ENCODE data around the gene CLEC2A. TPM values are rescaled to one million over a fixed set of nuclear protein-coding genes. Genes with fewer than 3 reads are reported as not detected.

CLEC2A gene
- total and polyA plus RNA-seq, 9 of the 15 experiments (the other 6 are each of a cell fraction or from before 2014, with no cell fraction given): not detected

DNA sequence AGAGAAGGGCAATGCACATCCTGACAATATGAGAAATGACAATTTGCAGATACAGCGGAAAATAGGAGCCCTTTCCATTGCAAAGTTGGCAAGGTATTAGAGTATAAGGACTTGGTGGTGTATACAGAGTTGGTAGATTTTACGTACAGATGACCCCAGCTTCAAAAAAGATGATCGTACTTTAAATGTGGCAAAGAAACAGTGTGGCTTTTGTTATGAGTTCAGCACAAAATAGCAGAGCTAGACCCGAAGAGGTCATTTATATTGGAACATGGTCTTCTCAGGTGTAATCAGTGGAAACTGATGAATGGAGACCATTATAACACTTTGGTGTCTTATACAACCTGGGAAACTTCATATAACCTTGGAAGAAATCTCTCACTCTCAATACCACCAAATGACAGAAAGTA is 65.3 kb downstream of the CLEC2A start:
- Histone ChIP-seq H3K9ac (ENCODE audit: insufficient read depth in 1 of 2, low read depth in 2 of 2, low read length in 2 of 2) (peak overlapping the region in 1 of 2 experiments; percentile 57; a peak in 2 of 4 replicates), H3K9me3 (replicated peaks; ENCODE audit: control insufficient read depth, insufficient read depth, low read depth, low read length) (no peaks in the 10 kb centered on the region), H3K4me3 (peak overlapping the region; percentile 20; the same call in 1 of the 2 replicates), H3K79me2 (ENCODE audit: control insufficient read depth, insufficient read depth, low read length) (no peaks in the 10 kb centered on the region), H3K9me1 (ENCODE audit: control insufficient read depth, insufficient read depth, low read length) (no peaks in the 10 kb centered on the region), H3K27ac (ENCODE audit: extremely low read depth, low read depth, low read length) (peak overlapping the region; percentile 58), H4K20me1 (replicated peaks; ENCODE audit: control insufficient read depth, insufficient read depth, low read length) (no peaks in the 10 kb centered on the region), H2AFZ (ENCODE audit: low read depth, low read length) (peak overlapping the region; percentile 64), H3K4me1 (replicated peaks in 1 of 2; ENCODE audit: control insufficient read depth in 2 of 2, insufficient read depth in 2 of 2, low read length in 2 of 2) (no peaks in the 10 kb centered on the region; a peak in 1 of 5 replicates), H3K36me3 (ENCODE audit: control insufficient read depth, insufficient read depth, low read length) (no peaks in the 10 kb centered on the region), H3K4me2 (ENCODE audit: insufficient read depth, low read length) (peak overlapping the region; percentile 63), H3K27me3 (ENCODE audit: control insufficient read depth in 2 of 2, insufficient read depth in 2 of 2, low read length in 2 of 2) (no peaks in the 10 kb centered on the region)
- intact Hi-C loops (cut with micrococcal nuclease): no loop called here
- CTCF ChIA-PET (ENCODE audit: low intra/inter-chr PET ratio): no interaction called here
- FAIRE-seq (no peak), DNase-seq (ENCODE audit: extremely low read depth in 1 of 4, low spot score in 3 of 4) (no peak), ATAC-seq (peak; percentile 54)
- TSS peak; percentile 27 for BruUV-seq (replicated peaks)
- TF ChIP-seq C11orf30 (IDR thresholded peaks at IDR 0.05; ENCODE audit: low read depth): peak; percentile 30; the same call in 1 of the 2 replicates
- TF ChIP-seq ZNF311 (CRISPR knock-in tag; IDR thresholded peaks at IDR 0.05): no peak
- TF ChIP-seq MAFG (tag; conservative IDR thresholded peaks at IDR 0.05): peak; percentile 28; the same call in 1 of the 2 replicates
- TF ChIP-seq IFI16 (CRISPR knock-in tag; IDR thresholded peaks at IDR 0.05): no peak
- TF ChIP-seq ZNF347 (CRISPR knock-in tag; IDR thresholded peaks at IDR 0.05; ENCODE audit: low read depth): no peak
- TF ChIP-seq, protein P1, sequence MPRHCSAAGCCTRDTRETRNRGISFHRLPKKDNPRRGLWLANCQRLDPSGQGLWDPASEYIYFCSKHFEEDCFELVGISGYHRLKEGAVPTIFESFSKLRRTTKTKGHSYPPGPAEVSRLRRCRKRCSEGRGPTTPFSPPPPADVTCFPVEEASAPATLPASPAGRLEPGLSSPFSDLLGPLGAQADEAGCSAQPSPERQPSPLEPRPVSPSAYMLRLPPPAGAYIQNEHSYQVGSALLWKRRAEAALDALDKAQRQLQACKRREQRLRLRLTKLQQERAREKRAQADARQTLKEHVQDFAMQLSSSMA (CRISPR knock-in tag; IDR thresholded peaks at IDR 0.05): no peak
- TF ChIP-seq AFF1 (IDR thresholded peaks at IDR 0.05; ENCODE audit: low read depth in 1 of 2, partially characterized antibody in 2 of 2): no peak
- TF ChIP-seq RBM22 (IDR thresholded peaks at IDR 0.05; ENCODE audit: low read depth, low read length, poor library complexity, severe bottlenecking): no peak
- TF ChIP-seq BMI1 (IDR thresholded peaks at IDR 0.05; ENCODE audit: low read length): no peak
- no peak for TF ChIP-seq NELFE (IDR thresholded peaks at IDR 0.05; ENCODE audit: insufficient read depth, insufficient read length)
- no peak for TF ChIP-seq SREBF1 (IDR thresholded peaks at IDR 0.05; ENCODE audit: borderline replicate concordance, low read depth, low read length)
- no peak for TF ChIP-seq TAF7 (tag; IDR thresholded peaks at IDR 0.05)
- TF ChIP-seq, protein P2, sequence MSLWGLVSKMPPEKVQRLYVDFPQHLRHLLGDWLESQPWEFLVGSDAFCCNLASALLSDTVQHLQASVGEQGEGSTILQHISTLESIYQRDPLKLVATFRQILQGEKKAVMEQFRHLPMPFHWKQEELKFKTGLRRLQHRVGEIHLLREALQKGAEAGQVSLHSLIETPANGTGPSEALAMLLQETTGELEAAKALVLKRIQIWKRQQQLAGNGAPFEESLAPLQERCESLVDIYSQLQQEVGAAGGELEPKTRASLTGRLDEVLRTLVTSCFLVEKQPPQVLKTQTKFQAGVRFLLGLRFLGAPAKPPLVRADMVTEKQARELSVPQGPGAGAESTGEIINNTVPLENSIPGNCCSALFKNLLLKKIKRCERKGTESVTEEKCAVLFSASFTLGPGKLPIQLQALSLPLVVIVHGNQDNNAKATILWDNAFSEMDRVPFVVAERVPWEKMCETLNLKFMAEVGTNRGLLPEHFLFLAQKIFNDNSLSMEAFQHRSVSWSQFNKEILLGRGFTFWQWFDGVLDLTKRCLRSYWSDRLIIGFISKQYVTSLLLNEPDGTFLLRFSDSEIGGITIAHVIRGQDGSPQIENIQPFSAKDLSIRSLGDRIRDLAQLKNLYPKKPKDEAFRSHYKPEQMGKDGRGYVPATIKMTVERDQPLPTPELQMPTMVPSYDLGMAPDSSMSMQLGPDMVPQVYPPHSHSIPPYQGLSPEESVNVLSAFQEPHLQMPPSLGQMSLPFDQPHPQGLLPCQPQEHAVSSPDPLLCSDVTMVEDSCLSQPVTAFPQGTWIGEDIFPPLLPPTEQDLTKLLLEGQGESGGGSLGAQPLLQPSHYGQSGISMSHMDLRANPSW (CRISPR knock-in tag; IDR thresholded peaks at IDR 0.05): no peak
- TF ChIP-seq ZNF316 (IDR thresholded peaks at IDR 0.05): peak; percentile 52
- POLR2A ChIA-PET: interaction anchor here (0.6 to 1.5 kb wide), 3 partner anchors 9 to 839 kb away, joined by 3 to 4 read pairs (median 3); no protein-coding TSS in a partner anchor
- 6% methylated on average over 4 of the region's 4 CpGs for WGBS (ENCODE audit: insufficient coverage, low coverage, missing lambda C conversion rate)
- in situ Hi-C loops (cut with MboI): no loop called here
